HG02763 (cell line): ENCODE data around the gene CEP63.
A peak's percentile ranks its signal among the peaks of the same experiment; 100 is the strongest.

Experiments used
- ATAC-seq: cut with Tn5 transposase; IDR thresholded peaks from one replicate; pipeline ENCODE4 v1.9.1; 2021; ENCODE audit warnings: mild to moderate bottlenecking, moderate library complexity; ENCODE audit not compliant: unreplicated experiment

Gene CEP63

GRCh38 chr3:134485718-134486576 lies at the start of gene CEP63, which contains the start of gene ANAPC13:
Gene CEP63 (plus strand): TSS chr3:134486057. CDS start chr3:134495321, 9,264 bp downstream.
Gene ANAPC13 (minus strand): TSS chr3:134485985. CDS start chr3:134482904, 3,081 bp downstream.
- ATAC-seq = peak; percentile 81

- ATAC-seq = no peak
Measured at GRCh38 chr3:134437211-134437752, 48.6 kb upstream of the CEP63 start.

- no peak for ATAC-seq
Measured at GRCh38 chr3:134441321-134441720, 44.5 kb upstream of the CEP63 start.

GRCh38 chr3:134441821-134442220 lies 44.0 kb upstream of the CEP63 start:
- no peak for ATAC-seq

GRCh38 chr3:134445095-134445494 lies 40.8 kb upstream of the CEP63 start:
- ATAC-seq = no peak

- no peak for ATAC-seq
Measured at GRCh38 chr3:134445636-134446035, 40.2 kb upstream of the CEP63 start.

GRCh38 chr3:134446800-134447199 lies 39.1 kb upstream of the CEP63 start:
- ATAC-seq = no peak

GRCh38 chr3:134447351-134447750 lies 38.5 kb upstream of the CEP63 start:
- ATAC-seq = no peak

- no peak for ATAC-seq
Measured at GRCh38 chr3:134448664-134449063, 37.2 kb upstream of the CEP63 start.

GRCh38 chr3:134449277-134449676 lies 36.6 kb upstream of the CEP63 start:
- no peak for ATAC-seq

- ATAC-seq = no peak
Measured at GRCh38 chr3:134449951-134450350, 35.9 kb upstream of the CEP63 start.

- ATAC-seq = no peak
Measured at GRCh38 chr3:134453631-134454030, 32.2 kb upstream of the CEP63 start.

- no peak for ATAC-seq
Measured at GRCh38 chr3:134457376-134458074, 28.3 kb upstream of the CEP63 start.

GRCh38 chr3:134458406-134458945 lies 27.4 kb upstream of the CEP63 start:
- no peak for ATAC-seq

- ATAC-seq = no peak
Measured at GRCh38 chr3:134459562-134459961, 26.3 kb upstream of the CEP63 start.

- ATAC-seq = no peak
Measured at GRCh38 chr3:134460965-134461364, 24.9 kb upstream of the CEP63 start.

- no peak for ATAC-seq
Measured at GRCh38 chr3:134462331-134462941, 23.4 kb upstream of the CEP63 start.

- ATAC-seq = no peak
Measured at GRCh38 chr3:134463676-134464063, 22.2 kb upstream of the CEP63 start.

- ATAC-seq = no peak
Measured at GRCh38 chr3:134464064-134464688, 21.7 kb upstream of the CEP63 start.

GRCh38 chr3:134464689-134465365 lies 21.0 kb upstream of the CEP63 start:
- no peak for ATAC-seq
